K562 (cell line): ENCODE measurements around the gene CLDN25. TPM values are rescaled to one million over a fixed set of nuclear protein-coding genes. Genes with fewer than 3 reads are reported as not detected.
"Not testable (repeated sequence)": the region's sequence is repeated elsewhere in the genome, so short reads cannot be mapped to it uniquely, and the experiment has no call there.

Experiments
- ATAC-seq: fragments of 200-7000 bp; cut with Tn5 transposase; 3 replicates; pipeline ENCODE4 v1.9.1; 2020; ENCODE audit warnings: moderate library complexity
- BruUV-seq: library from RNA; stranded (reverse); fragments of 400-500 nt; replicated peaks from 2 replicates; lab custom pipeline; 2021; lab: Mats Ljungman, UMichigan
- CTCF ChIA-PET: fragments of 300-600 bp; formaldehyde crosslinking; extraction: SDS; loops from one replicate; lab custom pipeline; 2021; ENCODE audit warnings: low intra/inter-chr PET ratio; lab: Yijun Ruan, JAX
- POLR2A ChIA-PET: fragments of 300-600, 350-650 bp; sonication (Branson Sonifier 250); formaldehyde crosslinking; extraction: SDS; loops from one replicate; lab custom pipeline; 2021; ENCODE audit warnings: antibody characterized with exemption, inconsistent platforms; lab: Yijun Ruan, JAX
- DNase-seq, 4 experiments: peaks; one replicate each; pipeline versions ENCODE4 v3.0.0 to v3.0.0-alpha.2; 2011 to 2018; ENCODE audit warnings: low spot score in 3 of 4, mixed read lengths in 3 of 4; ENCODE audit errors: extremely low read depth in 1 of 4
- FAIRE-seq: peaks from 2 replicates; lab custom pipeline; 2011; peaks lifted over from hg19 to GRCh38; lab: Jason Lieb, UNC
- H2AFZ ChIP-seq: 2 replicates; pipeline ENCODE4 v1.6.0; 2011; ENCODE audit warnings: low read depth, low read length, control low read depth, inconsistent platforms
- H3K27ac ChIP-seq: fragments of 200-600 bp; 3 replicates; pipeline ENCODE4 v1.8.0; 2011; ENCODE audit warnings: low read depth, mild to moderate bottlenecking, control low read depth, inconsistent platforms, low read length, moderate library complexity, mixed read lengths; ENCODE audit errors: extremely low read depth
- H3K27me3 ChIP-seq, 2 experiments: fragments of 300-600 bp in 1 of 2; 2 replicates in 1 of 2; 3 replicates in 1 of 2; pipeline versions ENCODE4 v1.6.0 to v1.8.0; 2011; ENCODE audit warnings: inconsistent platforms in 2 of 2, low read length in 2 of 2, mild to moderate bottlenecking in 1 of 2, mixed read lengths in 1 of 2, moderate library complexity in 1 of 2; ENCODE audit not compliant: control insufficient read depth in 2 of 2, insufficient read depth in 2 of 2
- H3K36me3 ChIP-seq: fragments of 300-600 bp; 3 replicates; pipeline ENCODE4 v1.8.0; 2011; ENCODE audit warnings: mild to moderate bottlenecking, low read length, inconsistent platforms; ENCODE audit not compliant: control insufficient read depth, insufficient read depth
- H3K4me1 ChIP-seq, 2 experiments: fragments of 200-600 bp in 1 of 2; replicated peaks in 1 of 2; 2 replicates in 1 of 2; 3 replicates in 1 of 2; pipeline versions ENCODE4 v1.5.1 to v1.8.0; 2011; ENCODE audit warnings: inconsistent platforms in 2 of 2, low read length in 2 of 2, mild to moderate bottlenecking in 1 of 2, mixed read lengths in 1 of 2, moderate library complexity in 1 of 2; ENCODE audit not compliant: control insufficient read depth in 2 of 2, insufficient read depth in 2 of 2
- H3K4me2 ChIP-seq: 2 replicates; pipeline ENCODE4 v1.6.1; 2011; ENCODE audit warnings: low read length, control low read depth, inconsistent platforms, mixed read lengths; ENCODE audit not compliant: insufficient read depth
- H3K4me3 ChIP-seq: fragments of 200-600 bp; sonication (generic), shearing (Covaris generic); 2 replicates; pipeline ENCODE4 v1.5.1; 2016; ENCODE audit warnings: control low read depth, inconsistent platforms
- H3K79me2 ChIP-seq: fragments of 200-600 bp; 3 replicates; pipeline ENCODE4 v1.8.0; 2011; ENCODE audit warnings: low read length, inconsistent platforms; ENCODE audit not compliant: control insufficient read depth, insufficient read depth
- H3K9ac ChIP-seq, 2 experiments: 2 replicates each; pipeline versions ENCODE4 v1.6.0 to v1.6.1; 2011; ENCODE audit warnings: low read depth in 2 of 2, low read length in 2 of 2, control low read depth in 1 of 2, inconsistent platforms in 1 of 2, mild to moderate bottlenecking in 1 of 2, mixed read lengths in 1 of 2; ENCODE audit not compliant: insufficient read depth in 1 of 2
- H3K9me1 ChIP-seq: one replicate; pipeline ENCODE4 v1.6.0; 2011; ENCODE audit warnings: inconsistent platforms, mild to moderate bottlenecking, low read length, moderate library complexity; ENCODE audit not compliant: control insufficient read depth, insufficient read depth
- H3K9me3 ChIP-seq: replicated peaks from 2 replicates; pipeline ENCODE4 v1.5.1; 2011; ENCODE audit warnings: low read depth, low read length, inconsistent platforms; ENCODE audit not compliant: control insufficient read depth, insufficient read depth
- H4K20me1 ChIP-seq: replicated peaks from 2 replicates; pipeline ENCODE4 v1.6.1; 2011; ENCODE audit warnings: low read length, inconsistent platforms, mixed read lengths; ENCODE audit not compliant: control insufficient read depth, insufficient read depth
- BRCA1 ChIP-seq, 2 experiments: fragments of 450-650 bp in 1 of 2; sonication (generic) in 1 of 2; formaldehyde crosslinking in 1 of 2; IDR thresholded peaks; 2 replicates each; pipeline versions ENCODE4 v1.5.0 to v1.6.1; 2017 to 2020; ENCODE audit warnings: mild to moderate bottlenecking in 1 of 2, missing genetic modification reagents in 1 of 2
- CBFA2T2 ChIP-seq: fragments of 450-650 bp; conservative IDR thresholded peaks from 2 replicates; pipeline ENCODE4 v1.6.1; 2017; ENCODE audit warnings: mild to moderate bottlenecking
- E2F3 ChIP-seq: fragments of 250-450 bp; sonication (Bioruptor Pico); IDR thresholded peaks from 2 replicates; pipeline ENCODE4 v1.4.0; 2020; ENCODE audit warnings: mild to moderate bottlenecking
- FIP1L1 ChIP-seq: fragments of 200-400 bp; formaldehyde crosslinking; IDR thresholded peaks from 2 replicates; pipeline ENCODE4 v1.6.1; 2018; ENCODE audit warnings: mild to moderate bottlenecking, low read depth, low read length; ENCODE audit not compliant: poor library complexity, severe bottlenecking
- LCOR ChIP-seq: sonication (generic); formaldehyde crosslinking; IDR thresholded peaks from 2 replicates; pipeline ENCODE4 v1.8.0; 2022; ENCODE audit warnings: mild to moderate bottlenecking, missing genetic modification reagents
- MAFF ChIP-seq: IDR thresholded peaks from 2 replicates; pipeline ENCODE4 v1.6.1; 2012; ENCODE audit warnings: low read length, improper control_type of control experiment
- MTA1 ChIP-seq: fragments of 450-650 bp; IDR thresholded peaks from 2 replicates; pipeline ENCODE4 v1.6.1; 2017; ENCODE audit warnings: borderline replicate concordance
- PML ChIP-seq: IDR thresholded peaks from 2 replicates; pipeline ENCODE4 v1.6.1; 2012; ENCODE audit warnings: low read length, inconsistent platforms
- PTBP1 ChIP-seq: fragments of 200-400 bp; formaldehyde crosslinking; IDR thresholded peaks from 2 replicates; pipeline ENCODE4 v1.6.1; 2017; ENCODE audit warnings: low read depth, low read length
- SMAD3 ChIP-seq: fragments of 450-650 bp; formaldehyde crosslinking; conservative IDR thresholded peaks from 2 replicates; pipeline ENCODE4 v1.4.0; 2020; ENCODE audit warnings: mild to moderate bottlenecking
- XRCC4 ChIP-seq: IDR thresholded peaks from one replicate; pipeline ENCODE4 v1.6.1; 2011; ENCODE audit not compliant: insufficient read depth, insufficient read length; ENCODE audit errors: extremely low read depth
- ZNF146 ChIP-seq: IDR thresholded peaks from one replicate; pipeline ENCODE4 v1.6.1; 2018; ENCODE audit warnings: missing compliant biosample characterization; ENCODE audit not compliant: unreplicated experiment
- WGBS: fragments of 100-300 bp; shearing (Covaris generic); methylation state at CpG from one replicate; pipeline ENCODE4 v1.1.6; 2016; ENCODE audit warnings: low coverage, mixed read lengths; ENCODE audit not compliant: insufficient coverage; ENCODE audit errors: missing lambda C conversion rate; 5-methylcytosine and 5-hydroxymethylcytosine counted together
- in situ Hi-C: fragments of 300-500 bp; cut with MboI; formaldehyde crosslinking; loops from 4 replicates; pipeline ENCODE4 v1.15.0; 2018; ENCODE audit warnings: inconsistent platforms, mixed read lengths
- intact Hi-C: fragments of 100-400 bp; cut with micrococcal nuclease; formaldehyde crosslinking; loops from 2 replicates; pipeline ENCODE4 v1.14.2; 2022
- polyA plus RNA-seq, 8 experiments: library from polyadenylated mRNA; depleted of rRNA in 4 of 8; stranded (reverse) in 5 of 8; unstranded in 3 of 8; fragments of >200 nt; fragmentation: Nextera tagmentation in 2 of 8; fragmentation: Illumina TruSeq in 1 of 8; extraction: Ambion mirVana in 2 of 8; extraction: Trizol in 1 of 8; gene quantifications; 2 replicates each; pipeline versions ENCODE4 v1.2.1 to v1.2.3, GENCODE V29; 2011 to 2014; ENCODE audit warnings: inconsistent platforms in 1 of 8, missing spikeins in 1 of 8
- total RNA-seq, 7 experiments: library from RNA; depleted of rRNA in 6 of 7; stranded (reverse); fragments of >200 nt in 6 of 7; fragmentation: Illumina TruSeq in 2 of 7; extraction: Trizol in 2 of 7; gene quantifications; 2 replicates each; pipeline versions ENCODE4 v1.2.1 to v1.2.3, GENCODE V29; 2011 to 2021; ENCODE audit warnings: low replicate concordance in 1 of 7
- TF ChIP-seq, protein P1 (sequence below), 2 experiments: fragments of 250-450 bp in 1 of 2; fragments of 450-650 bp in 1 of 2; sonication (Bioruptor Pico) in 1 of 2; IDR thresholded peaks; 2 replicates each; pipeline versions ENCODE4 v1.6.1 to v1.8.0; 2016 to 2021; ENCODE audit warnings: mild to moderate bottlenecking in 2 of 2, moderate library complexity in 2 of 2, missing compliant biosample characterization in 1 of 2, missing genetic modification characterization in 1 of 2
- TF ChIP-seq, protein P2 (sequence below): fragments of 450-650 bp; formaldehyde crosslinking; IDR thresholded peaks from 2 replicates; pipeline ENCODE4 v1.4.0; 2022; ENCODE audit warnings: missing genetic modification characterization

Gene CLDN25
- total and polyA plus RNA-seq, 9 of the 15 experiments (the other 6 are each of a cell fraction or from before 2014, with no cell fraction given): not detected

DNA sequence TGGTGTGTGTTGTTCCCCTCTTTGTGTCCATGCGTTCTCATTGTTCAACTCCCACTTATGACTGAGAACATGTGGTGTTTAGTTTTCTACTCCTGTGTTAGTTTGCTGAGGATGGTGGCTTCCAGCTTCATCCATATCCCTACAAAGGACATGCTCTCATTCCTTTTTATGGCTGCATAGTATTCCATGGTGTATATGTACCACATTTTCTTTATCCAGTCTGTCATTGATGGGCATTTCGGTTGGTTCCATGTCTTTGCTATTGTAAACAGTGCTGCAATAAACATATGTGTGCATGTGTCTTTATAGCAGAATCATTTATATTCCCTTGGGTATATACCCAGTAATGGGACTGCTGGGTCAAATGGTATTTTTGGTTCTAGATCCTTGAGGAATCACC, 16.6 kb upstream of the CLDN25 start:
- H4K20me1 ChIP-seq, H3K9me3 ChIP-seq, ATAC-seq, FAIRE-seq, H3K4me3 ChIP-seq, CTCF ChIA-PET, DNase-seq, H3K79me2 ChIP-seq, H3K9me1 ChIP-seq, POLR2A ChIA-PET, H3K9ac ChIP-seq, H2AFZ ChIP-seq, H3K4me2 ChIP-seq, in situ Hi-C loops, H3K27me3 ChIP-seq, H3K27ac ChIP-seq, intact Hi-C loops, H3K4me1 ChIP-seq, BruUV-seq: not testable (repeated sequence)
- WGBS: 67% methylated on average over 2 of the region's 2 CpGs
- TF ChIP-seq ZNF146 (CRISPR knock-in tag): peak; percentile 62
- peaks cover 68% of the 10 kb centered on the region for H3K36me3 ChIP-seq

DNA sequence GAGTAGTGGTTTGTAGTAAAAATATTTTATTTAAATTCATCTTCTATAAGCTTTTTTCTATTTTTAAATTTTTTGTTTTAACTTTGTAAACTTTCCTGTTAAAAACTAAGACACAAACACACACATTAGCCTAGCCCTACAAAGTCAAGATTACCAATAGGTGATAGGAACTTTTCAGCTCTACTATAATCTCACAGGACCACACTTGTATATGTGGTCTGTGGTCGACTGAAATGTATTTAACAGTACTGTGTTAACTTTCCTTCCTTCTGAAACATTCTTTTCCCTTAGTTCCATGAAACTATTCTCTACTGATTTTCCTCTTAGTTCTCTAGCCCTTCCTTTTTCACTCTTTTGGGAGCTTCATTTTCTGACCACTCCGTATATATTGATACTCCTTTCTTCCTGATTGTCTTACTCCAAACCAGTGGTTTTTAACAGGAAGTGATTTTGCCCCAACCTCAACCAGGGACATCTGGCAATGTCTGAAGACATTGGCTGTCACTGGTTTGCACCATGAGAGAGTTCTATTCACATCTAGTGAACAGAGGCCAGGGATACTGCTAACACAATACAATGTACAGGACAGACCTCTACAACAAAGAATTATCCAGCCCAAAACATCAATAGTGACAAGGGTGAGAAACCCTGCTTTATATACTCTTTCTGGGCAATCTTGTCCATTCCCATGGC, 14.9 kb upstream of the CLDN25 start:
- Histone ChIP-seq H4K20me1 (no peaks in the 10 kb centered on the region), H3K9me1 (no peaks in the 10 kb centered on the region), H3K4me3 (no peak overlapping the region), H2AFZ (no peak overlapping the region), H3K79me2 (peaks cover 7% of the 10 kb centered on the region; the same call in 1 of the 3 replicates), H3K9ac (no peak overlapping the region), H3K4me1 (no peaks in the 10 kb centered on the region), H3K9me3 (no peaks in the 10 kb centered on the region), H3K36me3 (peaks cover 64% of the 10 kb centered on the region), H3K27ac (no peak overlapping the region), H3K27me3 (no peaks in the 10 kb centered on the region), H3K4me2 (no peak overlapping the region)
- FAIRE-seq: no peak
- ChIA-PET CTCF (no interaction called here), POLR2A (interaction anchor here (0.8 to 1.3 kb wide), 3 partner anchors 9 to 1574 kb away, joined by 3 to 5 read pairs (median 3); partner anchors contain the start of gene ZW10)
- in situ Hi-C loops (no loop called here), intact Hi-C loops (no loop called here)
- BruUV-seq: no TSS peak
- WGBS: 65% methylated on average over 2 of the region's 2 CpGs
- ATAC-seq: no peak
- no peak for DNase-seq
- TF ChIP-seq FIP1L1 (no peak), MAFF (no peak), SMAD3 (no peak), PTBP1 (no peak), MTA1 (no peak), CBFA2T2 (no peak), LCOR (no peak), PML (no peak), BRCA1 (IDR thresholded peaks at IDR 0.05) (no peak), BRCA1 (CRISPR knock-in tag; IDR thresholded peaks at IDR 0.05) (no peak), XRCC4 (no peak), E2F3 (CRISPR knock-in tag) (no peak)
- TF ChIP-seq, protein P1, sequence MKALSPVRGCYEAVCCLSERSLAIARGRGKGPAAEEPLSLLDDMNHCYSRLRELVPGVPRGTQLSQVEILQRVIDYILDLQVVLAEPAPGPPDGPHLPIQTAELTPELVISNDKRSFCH (CRISPR knock-in tag; IDR thresholded peaks at IDR 0.05): no peak
- TF ChIP-seq, protein P1 (tag; IDR thresholded peaks at IDR 0.05): no peak
- TF ChIP-seq, protein P2, sequence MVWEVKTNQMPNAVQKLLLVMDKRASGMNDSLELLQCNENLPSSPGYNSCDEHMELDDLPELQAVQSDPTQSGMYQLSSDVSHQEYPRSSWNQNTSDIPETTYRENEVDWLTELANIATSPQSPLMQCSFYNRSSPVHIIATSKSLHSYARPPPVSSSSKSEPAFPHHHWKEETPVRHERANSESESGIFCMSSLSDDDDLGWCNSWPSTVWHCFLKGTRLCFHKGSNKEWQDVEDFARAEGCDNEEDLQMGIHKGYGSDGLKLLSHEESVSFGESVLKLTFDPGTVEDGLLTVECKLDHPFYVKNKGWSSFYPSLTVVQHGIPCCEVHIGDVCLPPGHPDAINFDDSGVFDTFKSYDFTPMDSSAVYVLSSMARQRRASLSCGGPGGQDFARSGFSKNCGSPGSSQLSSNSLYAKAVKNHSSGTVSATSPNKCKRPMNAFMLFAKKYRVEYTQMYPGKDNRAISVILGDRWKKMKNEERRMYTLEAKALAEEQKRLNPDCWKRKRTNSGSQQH: no peak
